Measurements from ENCODE around the gene NCKAP1.

Gene NCKAP1

GRCh38 chr2:182946958-182947369 lies 91.3 kb downstream of the NCKAP1 start:
- DNase-seq, result no peak

DNA sequence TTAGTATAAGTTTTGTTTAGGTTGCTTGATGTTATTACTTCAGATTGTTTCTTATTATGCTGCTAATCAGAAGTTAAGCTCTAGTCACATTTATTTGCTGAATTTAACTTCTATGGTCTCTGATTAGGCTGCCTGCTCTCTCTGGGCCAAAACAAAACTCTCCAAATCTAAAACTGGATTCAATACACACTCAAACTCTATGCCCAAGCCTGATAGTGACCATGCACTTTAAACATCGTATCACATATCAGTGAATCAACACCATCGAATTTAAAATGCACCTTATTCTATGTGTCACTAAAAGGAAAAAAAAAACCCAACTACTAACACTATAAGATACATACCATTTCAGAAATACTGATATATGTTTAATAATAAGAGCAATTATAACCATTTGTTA lies 94.9 kb downstream of the NCKAP1 start:
- DNase-seq, result no peak

DNA sequence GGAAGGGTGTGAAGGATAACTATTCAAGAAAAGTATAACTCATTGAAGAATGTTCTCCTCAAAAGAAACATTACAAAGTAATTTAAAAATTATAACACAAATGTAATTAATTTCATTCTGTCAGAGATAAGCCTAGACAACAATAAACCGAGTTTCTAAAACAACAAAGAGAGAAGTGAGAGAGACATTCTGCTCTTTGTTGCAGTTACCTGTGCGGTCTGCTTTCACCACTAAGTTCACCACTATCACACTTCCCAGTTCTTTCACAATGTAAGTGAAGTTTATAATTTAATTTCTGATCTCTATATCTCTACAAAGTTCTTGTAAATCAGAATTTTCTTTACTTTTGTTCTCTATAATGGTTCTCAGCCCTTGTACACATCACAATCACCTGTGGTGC lies 95.5 kb downstream of the NCKAP1 start:
- DNase-seq, result no peak

- no peak for DNase-seq
Measured at GRCh38 chr2:182941919-182942318, 96.3 kb downstream of the NCKAP1 start.

- no peak for DNase-seq
Measured at GRCh38 chr2:182941121-182941722, 97.0 kb downstream of the NCKAP1 start.

GRCh38 chr2:182937870-182938269 lies 100.4 kb downstream of the NCKAP1 start:
- DNase-seq, result no peak

GRCh38 chr2:182933629-182934028 lies 104.6 kb downstream of the NCKAP1 start:
- DNase-seq, result no peak

DNA sequence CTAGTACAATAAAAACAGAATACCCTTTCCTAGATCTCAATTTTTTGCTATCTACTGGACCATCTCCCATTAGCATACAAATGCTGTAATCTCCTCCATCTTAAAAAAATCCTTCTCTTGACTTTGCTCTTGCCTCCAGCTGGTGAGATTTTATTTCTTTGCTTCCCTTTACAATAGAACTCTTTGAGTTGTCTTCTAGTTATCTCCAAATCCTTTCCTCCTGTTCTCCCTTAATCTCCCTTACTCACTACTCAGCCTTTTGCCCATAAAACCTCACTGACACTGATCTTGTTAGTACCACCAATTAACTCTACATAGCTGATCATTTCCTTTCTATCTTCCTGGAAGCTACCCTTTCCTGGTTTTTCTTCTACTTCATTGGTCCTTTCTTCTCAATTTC lies 108.3 kb downstream of the NCKAP1 start:
- DNase-seq, result no peak

DNA sequence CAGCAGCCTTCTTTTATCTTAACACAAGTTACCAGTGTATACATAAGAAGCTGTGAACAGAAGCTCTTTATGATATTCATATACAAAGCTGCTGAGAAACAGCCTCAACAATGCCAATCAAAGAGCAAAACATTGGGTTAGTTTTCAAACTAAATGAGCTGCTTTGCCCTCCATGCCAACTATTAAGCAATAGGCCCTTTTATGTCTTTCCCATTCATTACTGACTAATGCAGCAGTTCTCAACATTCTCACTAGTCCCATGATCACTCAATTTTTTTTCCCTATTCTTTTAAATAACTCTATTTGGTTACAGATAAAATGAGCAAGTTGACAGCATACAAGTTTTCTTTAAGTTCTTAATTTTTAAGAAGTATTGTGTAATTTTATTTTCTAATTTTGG lies 114.0 kb downstream of the NCKAP1 start:
- no peak for DNase-seq

DNA sequence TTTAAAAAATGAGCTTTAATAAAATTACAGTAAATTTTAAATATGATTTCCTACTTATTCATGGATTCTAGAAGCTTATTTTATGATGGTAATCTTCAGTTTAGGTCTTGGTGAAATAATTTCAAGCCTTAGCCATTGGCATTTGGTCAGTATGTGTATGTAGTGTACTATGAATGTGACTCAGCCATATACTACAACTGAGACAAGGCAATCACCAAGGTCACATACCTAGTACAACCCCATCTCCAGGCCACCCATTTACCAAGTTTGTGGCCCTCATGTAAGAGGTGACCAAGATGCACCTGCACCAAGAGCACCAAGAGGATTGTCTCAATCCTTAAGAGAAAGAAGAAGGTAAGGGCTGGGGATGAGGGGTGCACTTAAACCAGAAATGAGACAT lies 117.0 kb downstream of the NCKAP1 start:
- no peak for DNase-seq

- no peak for DNase-seq
Measured at GRCh38 chr2:182920631-182921056, 117.6 kb downstream of the NCKAP1 start.

DNA sequence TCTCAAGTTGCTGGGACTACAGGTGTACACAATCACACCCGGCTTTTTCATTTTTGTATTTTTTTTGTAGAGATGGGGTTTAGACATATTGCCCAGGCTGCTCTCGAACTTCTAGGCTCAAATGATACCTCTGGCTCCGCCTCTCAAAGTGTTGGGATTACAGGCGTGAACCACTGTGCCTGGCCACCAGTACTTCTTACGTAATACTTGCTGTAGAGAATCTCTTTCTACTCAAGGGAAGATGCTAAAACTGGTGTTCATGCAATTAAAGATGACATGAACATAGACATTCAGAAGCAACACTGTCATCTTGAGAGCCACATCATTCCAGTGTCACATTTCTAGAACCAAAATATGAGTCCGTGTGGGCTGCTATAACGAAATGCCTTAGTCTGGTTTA lies 118.2 kb downstream of the NCKAP1 start:
- no peak for DNase-seq

DNA sequence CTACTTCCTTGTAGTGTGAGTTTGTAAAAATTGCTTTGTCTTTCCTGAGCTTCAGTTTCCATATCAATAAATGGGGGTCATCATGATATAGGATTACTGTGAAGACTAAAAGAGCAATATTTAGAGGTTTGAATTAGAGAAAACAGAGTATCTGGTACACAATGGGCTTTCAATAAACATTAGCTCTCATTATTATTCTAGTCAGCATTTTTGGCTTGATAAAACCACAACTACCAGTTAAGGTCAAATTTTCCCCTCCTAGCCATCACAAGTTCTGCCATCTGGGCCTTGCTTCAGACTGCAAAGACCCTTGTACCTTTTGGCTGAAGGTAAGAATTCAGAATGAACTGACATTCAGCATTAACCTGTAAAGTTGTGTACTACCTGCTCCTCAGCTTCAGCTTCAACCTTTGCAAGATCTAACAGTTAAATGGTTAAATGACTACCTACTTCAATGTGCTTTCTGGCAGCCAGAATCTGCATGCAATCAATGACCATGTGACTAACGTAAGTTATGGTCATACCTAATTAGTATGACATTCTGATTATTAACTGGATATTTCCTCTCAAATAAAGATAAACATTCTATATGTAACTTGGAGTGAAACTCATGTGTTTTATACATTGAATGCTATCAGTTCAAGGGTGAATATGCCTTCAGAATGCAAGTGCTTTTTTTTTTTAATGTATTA lies 119.2 kb downstream of the NCKAP1 start:
- no peak for DNase-seq

DNA sequence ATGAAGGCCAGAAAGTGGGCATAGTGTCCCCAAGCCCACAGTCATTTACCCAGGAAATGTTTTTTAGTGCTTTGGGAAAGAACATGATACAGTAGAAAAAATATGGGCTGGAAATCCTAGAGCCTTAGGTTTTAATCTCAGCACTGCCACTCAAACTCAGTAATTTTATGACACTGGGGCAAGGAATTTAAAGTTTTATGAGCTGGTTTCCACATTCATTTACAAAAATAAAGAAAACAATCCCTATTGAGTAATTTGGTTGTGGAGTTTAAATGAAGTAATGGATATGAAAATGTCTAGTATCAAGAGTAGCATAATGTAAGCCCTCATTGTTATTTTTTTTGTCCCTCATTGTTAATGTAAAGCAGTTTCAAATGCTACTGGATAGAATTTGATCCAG lies 120.3 kb downstream of the NCKAP1 start:
- no peak for DNase-seq

- no peak for DNase-seq
Measured at GRCh38 chr2:182916417-182916816, 121.8 kb downstream of the NCKAP1 start.

- no peak for DNase-seq
Measured at GRCh38 chr2:182915369-182916326, 122.6 kb downstream of the NCKAP1 start.

DNA sequence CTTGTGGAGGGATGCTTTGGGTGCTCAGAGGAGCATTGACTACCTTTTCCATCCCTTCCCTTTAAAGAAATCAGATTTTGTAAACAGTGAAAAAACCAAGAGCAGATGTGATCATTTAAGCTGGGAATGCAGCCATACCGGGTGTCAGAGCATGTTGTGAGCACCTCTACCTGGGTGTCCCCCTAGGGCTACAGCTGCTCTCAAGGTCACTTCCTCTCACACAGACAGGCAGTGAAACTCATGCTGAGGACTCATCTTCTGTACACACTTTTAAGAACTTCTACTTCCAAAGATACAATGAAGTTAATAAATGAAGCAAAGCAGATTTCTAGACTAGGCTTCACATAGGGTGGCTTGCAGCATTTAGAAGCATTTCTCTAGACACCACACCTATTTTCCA lies 123.4 kb downstream of the NCKAP1 start:
- DNase-seq, result no peak

DNA sequence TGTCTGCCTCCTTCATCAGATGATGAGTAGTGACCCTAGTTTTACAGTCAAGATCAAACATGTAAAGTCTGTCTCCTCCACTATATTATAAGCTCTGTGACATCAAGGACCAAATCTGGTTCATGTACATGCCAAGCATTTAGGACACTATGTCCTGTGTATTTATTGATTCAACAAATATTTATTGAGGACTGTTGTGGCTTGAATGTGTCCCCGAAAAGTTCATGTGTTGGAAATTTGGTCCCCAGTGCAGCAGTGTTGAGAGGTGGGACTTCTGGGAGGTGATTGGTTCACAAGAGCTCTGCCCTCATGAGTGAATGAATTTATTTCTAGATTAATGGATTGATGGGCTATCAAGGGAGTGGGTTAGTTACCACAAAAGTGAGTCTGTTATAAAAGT lies 125.2 kb downstream of the NCKAP1 start:
- DNase-seq, result no peak

- no peak for DNase-seq
Measured at GRCh38 chr2:182912518-182912915, 125.7 kb downstream of the NCKAP1 start.

- no peak for DNase-seq
Measured at GRCh38 chr2:182911813-182912517, 126.3 kb downstream of the NCKAP1 start.

GRCh38 chr2:182910965-182911364 lies 127.3 kb downstream of the NCKAP1 start:
- DNase-seq, result no peak

DNA sequence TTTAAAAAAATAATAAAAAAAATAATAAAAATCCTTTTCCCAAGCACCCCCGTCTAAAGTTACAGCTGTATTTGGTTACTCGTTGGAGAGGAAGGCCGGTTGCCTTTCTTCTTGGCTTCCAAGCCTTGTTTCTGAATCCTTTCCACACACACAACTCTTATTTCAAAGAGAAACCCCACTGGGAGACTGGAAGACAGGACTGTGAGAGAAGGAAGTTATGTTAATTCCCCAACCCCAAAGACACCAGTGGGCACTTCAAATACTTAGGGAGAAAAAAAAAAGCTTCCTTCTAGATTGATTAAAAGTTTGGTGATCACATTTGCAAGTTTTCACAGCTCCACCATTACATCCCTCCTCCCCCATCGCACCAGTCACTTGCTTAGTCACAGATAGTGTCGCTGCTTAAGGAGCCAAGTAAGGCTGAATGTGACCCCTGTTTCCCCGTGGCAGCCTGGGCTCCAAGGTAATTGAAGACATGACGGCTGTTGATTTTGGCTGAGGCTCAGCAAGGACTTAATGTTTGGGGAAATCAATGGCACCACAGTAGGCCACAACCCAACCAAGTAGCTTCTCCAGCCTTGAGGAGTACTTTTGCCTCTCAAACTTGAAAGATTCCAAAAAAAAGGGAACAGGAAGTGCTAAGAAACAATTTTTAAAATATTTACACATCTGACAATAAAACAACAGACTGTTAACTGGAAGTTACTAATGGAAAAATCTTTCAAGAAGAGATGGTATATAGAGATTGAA lies 131.0 kb downstream of the NCKAP1 start:
- DNase-seq, result no peak
